NCI-H2171 treated with DMSO at 0.1 percent for 48 hours (cell line): ENCODE results near the gene TRAF4.
"Not testable (repeated sequence)": the region's sequence is repeated elsewhere in the genome, so short reads cannot be mapped to it uniquely, and the experiment has no call there.

Source experiments
- DNase-seq: peaks from one replicate; lab custom pipeline; 2025; lab: John Stamatoyannopoulos, UW

The TRAF4 gene

GRCh38 chr17:28748852-28749515, 5.2 kb downstream of the TRAF4 start:
- DNase-seq = no peak

DNA sequence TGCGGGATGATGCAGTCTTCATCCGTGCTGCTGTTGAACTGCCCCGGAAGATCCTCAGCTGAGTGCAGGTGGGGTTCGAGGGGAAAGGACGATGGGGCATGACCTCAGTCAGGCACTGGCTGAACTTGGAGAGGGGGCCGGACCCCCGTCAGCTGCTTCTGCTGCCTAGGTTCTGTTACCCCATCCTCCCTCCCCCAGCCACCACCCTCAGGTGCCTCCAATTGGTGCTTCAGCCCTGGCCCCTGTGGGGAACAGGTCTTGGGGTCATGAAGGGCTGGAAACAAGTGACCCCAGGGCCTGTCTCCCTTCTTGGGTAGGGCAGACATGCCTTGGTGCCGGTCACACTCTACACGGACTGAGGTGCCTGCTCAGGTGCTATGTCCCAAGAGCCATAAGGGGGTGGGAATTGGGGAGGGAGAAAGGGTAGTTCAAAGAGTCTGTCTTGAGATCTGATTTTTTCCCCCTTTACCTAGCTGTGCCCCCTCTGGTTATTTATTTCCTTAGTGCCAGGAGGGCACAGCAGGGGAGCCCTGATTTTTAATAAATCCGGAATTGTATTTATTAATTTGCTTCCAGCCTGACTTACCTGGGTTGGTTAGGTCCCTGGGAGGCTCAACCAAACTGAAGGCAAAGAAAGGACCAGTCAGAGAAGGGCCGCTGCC, 5.8 kb downstream of the TRAF4 start:
- no peak for DNase-seq

GRCh38 chr17:28750178-28751047, 6.6 kb downstream of the TRAF4 start:
- DNase-seq = peak; percentile 84

DNA sequence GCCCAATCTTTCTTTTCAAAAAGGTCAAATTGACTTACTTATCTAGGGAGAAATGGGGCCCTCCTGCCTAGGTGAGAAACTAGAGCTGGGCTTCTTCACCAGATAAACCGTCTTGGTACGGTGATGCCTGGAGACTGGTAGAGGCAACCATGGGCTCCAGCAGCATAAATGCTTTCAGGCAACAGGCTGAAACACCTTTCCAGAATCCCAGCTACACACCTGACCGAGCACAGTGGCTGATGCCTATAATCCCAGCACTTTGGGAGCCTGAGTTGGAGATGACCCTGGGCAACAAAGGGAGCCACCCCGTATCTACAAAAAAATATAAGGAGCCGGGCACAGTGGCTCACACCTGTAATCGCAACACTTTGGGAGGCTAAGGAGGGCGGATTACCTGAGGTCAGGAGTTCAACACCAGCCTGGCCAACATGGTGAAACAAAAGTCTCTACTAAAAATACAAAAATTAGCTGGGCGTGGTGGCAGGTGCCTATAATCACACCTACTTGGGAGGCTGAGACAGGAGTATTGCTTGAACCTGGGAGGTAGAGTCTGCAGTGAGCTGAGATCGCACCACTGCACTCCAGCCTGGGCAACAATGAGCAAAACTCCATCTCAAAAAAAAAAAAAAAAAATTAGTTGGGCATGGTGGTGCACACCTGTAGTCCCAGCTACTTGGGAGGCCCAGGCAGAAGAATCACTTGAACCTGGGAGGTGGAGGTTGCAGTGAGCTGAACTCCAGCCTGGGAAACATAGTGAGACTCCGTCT, 8.0 kb downstream of the TRAF4 start:
- no peak for DNase-seq

- no peak for DNase-seq
Observed at GRCh38 chr17:28755486-28755885, 11.7 kb downstream of the TRAF4 start.

DNA sequence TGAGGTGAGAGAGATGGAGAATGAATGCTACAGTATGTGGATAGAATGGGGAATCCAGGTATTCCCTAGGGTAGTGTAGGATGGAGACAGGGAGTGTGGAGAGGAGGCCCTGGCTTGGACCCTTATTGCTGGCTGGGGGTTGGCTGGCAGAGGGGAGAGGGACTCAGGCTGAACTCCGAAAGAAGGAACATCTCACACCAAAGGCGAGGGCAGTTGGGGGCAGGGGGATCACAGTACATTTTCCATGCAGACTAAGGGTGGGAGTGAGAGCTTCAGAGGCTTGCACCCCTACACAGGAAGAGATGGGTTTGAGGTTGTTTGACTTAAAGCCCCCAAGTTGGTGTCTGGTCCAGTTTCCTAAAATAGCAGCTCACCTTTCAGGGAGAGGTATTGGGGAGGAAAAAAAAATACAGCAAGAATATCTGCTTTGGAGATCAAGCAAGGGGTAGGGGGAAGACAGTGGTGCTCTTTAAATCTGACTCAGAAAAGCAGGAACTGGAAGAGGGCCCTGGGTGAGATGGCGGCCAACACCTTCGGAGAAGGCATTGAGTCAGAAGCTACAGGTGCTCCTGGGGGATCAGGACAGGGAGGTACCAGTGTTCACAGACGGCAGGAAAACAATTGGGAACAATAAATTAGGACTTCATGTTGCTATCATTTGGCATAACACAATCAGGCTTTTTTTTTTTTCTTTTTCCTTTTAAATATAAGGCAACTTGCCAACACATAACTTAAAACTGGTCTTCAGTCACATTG, 12.4 kb downstream of the TRAF4 start:
- no peak for DNase-seq

- no peak for DNase-seq
Observed at GRCh38 chr17:28758411-28759121, 14.8 kb downstream of the TRAF4 start.

DNA sequence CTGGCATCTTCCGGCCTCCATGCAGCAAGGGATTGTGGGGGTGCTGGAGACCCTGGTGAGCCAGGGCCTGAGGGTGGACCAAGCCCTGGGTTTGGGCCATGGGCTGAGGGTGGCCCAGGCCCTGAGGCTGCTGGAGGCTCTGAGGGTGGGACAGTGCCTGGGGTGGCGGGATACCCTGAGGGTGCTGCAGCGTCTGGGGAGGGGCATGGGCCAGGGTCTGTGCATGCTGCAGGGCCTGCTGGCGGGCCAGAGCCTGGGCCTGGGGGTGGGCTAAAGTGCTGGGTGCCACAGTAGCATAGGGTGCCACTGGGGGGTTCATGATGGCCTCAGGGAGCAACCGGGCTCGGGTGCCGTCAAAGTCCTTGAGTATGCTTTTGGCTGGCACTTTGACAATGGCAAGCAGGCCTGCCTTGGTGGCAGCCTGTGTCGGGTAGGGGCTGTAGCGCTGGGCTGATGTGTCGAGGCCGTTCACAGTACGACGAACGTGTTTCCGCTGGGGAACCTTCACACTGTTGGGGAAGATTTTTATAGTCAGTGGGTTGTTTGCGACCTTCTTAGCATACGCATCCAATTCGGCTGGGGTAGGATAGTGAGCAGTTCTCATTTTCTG, 15.6 kb downstream of the TRAF4 start:
- DNase-seq = no peak

DNA sequence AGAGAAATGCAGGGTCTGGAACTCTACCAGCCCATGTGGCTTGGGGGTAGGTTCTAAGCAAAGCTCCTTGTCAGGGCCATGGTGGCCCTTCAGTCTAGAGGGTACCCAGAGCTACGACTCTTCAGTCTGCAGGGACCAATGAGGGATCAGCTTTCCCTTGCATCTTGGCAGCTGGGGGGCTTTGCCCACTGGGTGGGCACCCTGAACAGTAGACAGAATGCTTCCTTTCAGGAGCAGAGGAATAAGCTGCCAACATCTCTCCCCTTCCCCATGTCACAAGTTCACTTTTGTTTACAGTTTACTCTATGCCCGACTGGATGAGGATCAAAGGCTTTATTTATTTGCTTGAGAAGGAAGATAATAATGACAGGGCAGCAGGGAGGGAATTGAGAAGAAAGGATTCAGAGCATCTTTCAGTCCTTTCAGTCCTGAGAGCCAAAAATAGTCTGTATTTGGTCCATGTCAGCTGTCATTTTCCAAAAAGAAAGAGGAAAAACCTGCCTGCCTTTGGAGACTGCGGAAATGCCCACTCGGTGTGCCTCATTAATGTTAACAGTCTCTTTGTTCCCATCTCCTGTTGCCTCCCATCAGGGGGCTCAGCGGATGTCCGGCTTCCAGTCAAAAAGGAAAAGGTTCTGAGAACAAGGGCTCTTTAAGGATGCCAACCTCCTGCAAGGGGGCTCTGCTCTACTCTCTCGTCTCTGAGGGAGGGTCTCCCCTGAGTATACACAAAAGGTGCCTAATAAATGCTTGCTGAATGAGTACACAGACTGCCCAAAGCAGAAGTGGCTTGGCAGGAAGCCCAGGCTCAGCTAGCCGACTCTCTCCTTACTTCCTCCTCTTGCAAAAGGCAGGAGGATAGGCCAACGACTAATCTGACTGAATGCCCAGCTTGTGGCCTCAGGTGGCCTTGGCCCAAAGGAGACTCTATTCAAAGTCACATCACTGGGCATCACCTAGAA, 17.1 kb downstream of the TRAF4 start:
- DNase-seq = no peak

DNA sequence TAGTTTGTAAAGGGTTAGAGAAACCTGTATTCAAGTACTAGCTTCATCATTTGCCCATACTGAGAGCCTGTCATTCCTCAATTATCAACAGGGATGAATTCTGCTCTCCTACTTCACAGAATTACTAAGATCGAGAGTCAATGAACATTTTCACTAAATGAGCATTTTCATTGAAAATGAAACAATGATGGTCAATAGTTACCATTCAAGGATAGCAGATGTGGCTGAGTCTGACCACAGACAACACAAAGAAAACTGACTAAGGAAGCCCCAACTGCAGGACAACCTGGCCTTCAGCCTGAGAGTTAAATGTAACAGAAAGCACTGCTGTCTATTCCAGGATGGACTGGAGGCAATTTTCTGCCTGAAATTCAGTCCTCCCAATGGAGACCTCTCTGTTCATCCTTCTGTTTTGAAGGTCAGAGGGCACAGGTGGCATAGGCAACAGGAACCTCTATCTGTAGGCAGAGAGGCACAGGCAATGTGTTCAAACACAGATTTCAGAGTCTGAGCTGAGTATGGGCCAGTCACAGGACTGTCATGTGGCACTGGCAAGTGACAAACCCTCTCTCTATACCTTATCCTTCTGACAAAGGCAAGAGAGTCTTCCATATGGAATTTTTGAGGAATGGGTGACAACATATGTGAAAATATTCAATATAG, 19.5 kb downstream of the TRAF4 start:
- DNase-seq = no peak

- DNase-seq = peak; percentile 69
Observed at GRCh38 chr17:28763804-28764266, 20.0 kb downstream of the TRAF4 start.

GRCh38 chr17:28765038-28765437, 21.2 kb downstream of the TRAF4 start:
- DNase-seq = no peak

GRCh38 chr17:28773736-28774135, 29.9 kb downstream of the TRAF4 start:
- DNase-seq = no peak

DNA sequence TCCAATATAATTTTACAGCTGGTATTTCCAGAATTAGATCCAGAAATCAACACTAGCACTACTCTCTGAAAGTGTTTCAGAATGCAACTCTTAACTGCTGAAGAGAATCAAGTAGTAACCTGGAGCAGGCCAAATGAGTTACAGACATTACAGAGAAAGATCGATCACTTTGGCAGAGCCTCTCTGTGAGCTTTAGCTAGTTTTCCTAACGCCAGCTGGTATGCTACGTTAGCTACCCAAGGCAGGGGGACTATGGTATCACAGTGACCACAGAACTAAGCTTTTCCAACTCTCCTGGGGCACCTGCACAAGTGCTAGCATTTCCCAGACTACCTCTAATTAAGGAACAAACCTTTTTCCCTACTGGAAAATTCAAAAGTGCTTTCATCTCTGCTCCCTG, 30.4 kb downstream of the TRAF4 start:
- DNase-seq = peak; percentile 57

DNA sequence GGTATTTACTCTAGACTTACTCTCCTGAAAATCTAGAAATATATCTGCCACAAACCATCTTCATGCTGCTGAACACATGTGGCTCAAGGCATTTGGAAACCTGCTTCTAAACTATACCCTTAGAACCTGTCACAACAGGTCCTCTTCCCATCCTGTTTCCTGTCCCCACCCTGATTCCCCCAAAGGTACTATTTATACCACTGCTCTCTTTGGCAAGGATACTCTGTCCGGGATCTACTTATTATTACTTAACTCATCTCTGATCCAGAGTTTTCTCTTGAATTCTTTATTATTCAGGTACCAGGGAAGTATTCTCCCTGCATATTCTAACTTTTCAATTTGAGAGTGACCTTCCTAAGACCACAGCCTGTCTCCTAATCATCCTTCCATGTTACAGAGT, 33.4 kb downstream of the TRAF4 start:
- DNase-seq = no peak

- DNase-seq = not testable (repeated sequence)
Observed at GRCh38 chr17:28779601-28780000, 35.8 kb downstream of the TRAF4 start.

DNA sequence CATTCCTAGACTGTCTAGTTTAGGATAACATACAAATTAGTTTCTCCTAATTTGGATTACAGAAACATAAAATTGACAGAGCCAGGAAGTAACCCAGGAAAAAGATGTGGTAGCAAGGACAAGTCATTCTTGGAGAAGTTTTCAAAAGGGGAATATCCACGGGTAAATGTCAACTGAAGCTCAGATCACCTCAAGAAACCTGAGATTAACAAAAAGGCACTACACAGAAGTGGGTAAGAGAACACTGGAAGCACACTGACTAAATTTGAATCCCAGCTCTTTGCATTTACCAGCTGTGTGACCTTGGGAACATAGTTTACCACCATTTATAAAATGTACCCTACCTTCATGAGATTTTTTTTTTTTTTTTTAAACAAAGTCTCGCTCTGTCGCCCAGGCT, 39.4 kb downstream of the TRAF4 start:
- DNase-seq = no peak

DNA sequence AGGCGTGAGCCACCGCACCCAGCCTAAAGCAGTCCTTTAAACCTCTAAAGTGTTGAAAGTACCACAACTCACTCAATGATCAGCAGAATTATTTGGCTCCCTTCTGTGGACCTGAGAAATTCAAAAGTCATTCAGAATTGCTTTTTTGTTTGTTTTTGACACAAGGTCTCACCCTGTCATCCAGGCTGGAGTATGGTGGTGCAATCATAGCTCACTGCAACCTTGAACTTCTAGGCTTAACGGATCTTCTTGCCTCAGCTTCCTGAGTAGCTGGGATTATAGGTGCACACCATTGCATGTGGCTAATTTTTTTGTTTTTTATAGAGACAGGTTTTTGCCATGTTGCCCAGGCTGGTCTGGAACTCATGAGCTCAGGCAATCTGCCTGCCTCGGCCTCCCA, 44.3 kb downstream of the TRAF4 start:
- DNase-seq = no peak
